H1 (cell line): Measurements from ENCODE around the gene FUBP3.

Experiments
- CBX8 ChIP-seq: fragments of 300-800, 300-1000 bp; sonication (generic); IDR thresholded peaks from 2 replicates; pipeline ENCODE4 v1.7.1; 2016; ENCODE audit warnings: low read depth, low read length, borderline replicate concordance
- CEBPB ChIP-seq: IDR thresholded peaks from 2 replicates; pipeline ENCODE4 v1.6.1; 2012; ENCODE audit warnings: low read depth, low read length
- CTCF ChIP-seq, 3 experiments: IDR thresholded peaks; 1 replicate in 2 of 3; 2 replicates in 1 of 3; pipeline versions ENCODE4 v1.5.1 to v1.6.1; 2011; ENCODE audit warnings: low read length in 3 of 3, mild to moderate bottlenecking in 3 of 3, inconsistent platforms in 2 of 3, low read depth in 1 of 3, moderate library complexity in 1 of 3; ENCODE audit not compliant: insufficient read depth in 1 of 3; ENCODE audit errors: control extremely low read depth in 1 of 3
- EP300 ChIP-seq, 2 experiments: IDR thresholded peaks; 1 replicate in 1 of 2; 2 replicates in 1 of 2; pipeline ENCODE4 v1.6.1; 2011 to 2012; ENCODE audit warnings: low read depth in 2 of 2, low read length in 2 of 2, mild to moderate bottlenecking in 2 of 2, borderline replicate concordance in 1 of 2, inconsistent platforms in 1 of 2, moderate library complexity in 1 of 2
- GTF2F1 ChIP-seq: IDR thresholded peaks from 2 replicates; pipeline ENCODE4 v1.6.1; 2012; ENCODE audit warnings: low read depth, low read length, improper control_type of control experiment, borderline replicate concordance
- HDAC6 ChIP-seq: IDR thresholded peaks from one replicate; pipeline ENCODE4 v1.7.1; 2012; ENCODE audit warnings: low read depth, mild to moderate bottlenecking, inconsistent platforms, low read length, moderate library complexity
- POLR2A ChIP-seq, 2 experiments: IDR thresholded peaks; 1 replicate in 1 of 2; 2 replicates in 1 of 2; pipeline ENCODE4 v1.6.1; 2011; ENCODE audit warnings: low read depth in 2 of 2, low read length in 2 of 2, mild to moderate bottlenecking in 2 of 2; ENCODE audit errors: control extremely low read depth in 1 of 2
- POLR2AphosphoS5 ChIP-seq: IDR thresholded peaks from 2 replicates; pipeline ENCODE4 v1.6.1; 2011; ENCODE audit warnings: low read depth, low read length
- SRF ChIP-seq: IDR thresholded peaks from 2 replicates; pipeline ENCODE4 v1.6.1; 2011; ENCODE audit warnings: mild to moderate bottlenecking, low read depth, low read length, moderate library complexity
- ZNF274 ChIP-seq: IDR thresholded peaks from 2 replicates; pipeline ENCODE4 v1.7.0; 2012; ENCODE audit warnings: low read length, borderline replicate concordance; ENCODE audit errors: extremely low read depth

- no peak for TF ChIP-seq CTCF (IDR thresholded peaks at IDR 0.05; ENCODE audit: control extremely low read depth in 1 of 3, insufficient read depth in 1 of 3, low read depth in 1 of 3, low read length in 3 of 3)
- TF ChIP-seq CEBPB, result no peak
- TF ChIP-seq POLR2A (IDR thresholded peaks at IDR 0.05; ENCODE audit: control extremely low read depth in 1 of 2, low read depth in 2 of 2, low read length in 2 of 2), result no peak
- no peak for TF ChIP-seq ZNF274
- TF ChIP-seq HDAC6, result no peak
- no peak for TF ChIP-seq CBX8
- TF ChIP-seq POLR2AphosphoS5, result no peak
- TF ChIP-seq GTF2F1, result no peak
- no peak for TF ChIP-seq EP300 (IDR thresholded peaks at IDR 0.05; ENCODE audit: borderline replicate concordance in 1 of 2, low read depth in 2 of 2, low read length in 2 of 2)
- no peak for TF ChIP-seq SRF
These were observed 57.3 kb downstream of the FUBP3 start for GRCh38 chr9:130636648-130637020.
